Measurements from ENCODE around the gene ADAMTSL1. TPM values are rescaled to one million over a fixed set of nuclear protein-coding genes. Genes with fewer than 3 reads are reported as not detected.

Gene ADAMTSL1
- total and polyA plus RNA-seq, 8 donors = 1.1 to 98.8 (median 8.4) TPM

DNA sequence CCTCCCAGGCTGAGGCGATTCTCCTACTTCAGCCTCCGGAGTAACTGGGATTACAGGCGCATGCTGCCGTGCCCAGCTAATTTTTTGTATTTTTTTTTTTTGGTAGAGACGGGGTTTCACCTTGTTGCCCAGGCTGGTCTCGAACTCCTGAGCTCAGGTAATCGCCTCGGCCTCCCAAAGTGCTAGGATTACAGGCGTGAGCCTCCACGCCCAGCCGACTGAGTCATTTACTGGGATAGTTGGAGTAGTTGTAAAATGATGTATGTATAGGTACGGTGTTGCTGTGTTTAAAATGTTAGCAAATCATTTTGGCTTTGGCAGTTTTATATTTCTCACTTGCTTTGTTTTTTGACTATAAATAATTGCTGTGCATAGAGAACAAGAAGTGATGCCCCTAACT lies 209.4 kb downstream of the ADAMTSL1 start:
- WGBS, 5 donors = 87 to 95% (median 94%) methylated on average over 12 of the region's 12 CpGs
- intact Hi-C loops (cut with DNase I; ENCODE audit: low total_unique reads) = no loop called here
- Histone ChIP-seq H3K27ac (no peak overlapping the region), H3K9me3 (no peaks in the 10 kb centered on the region), H3K4me1 (peaks cover 0 to 23% (median 11%) of the 10 kb centered on the region in 4 donors), H3K36me3 (no peaks in the 10 kb centered on the region), H3K27me3 (no peaks in the 10 kb centered on the region), H3K4me3 (no peak overlapping the region)
- DNase-seq = no peak
- TF ChIP-seq EP300 (IDR thresholded peaks at IDR 0.05) = no peak
- TF ChIP-seq POLR2AphosphoS5 (IDR thresholded peaks at IDR 0.05) = no peak
- no peak for TF ChIP-seq POLR2A (IDR thresholded peaks at IDR 0.05)
- no peak for TF ChIP-seq CTCF (IDR thresholded peaks at IDR 0.05)

DNA sequence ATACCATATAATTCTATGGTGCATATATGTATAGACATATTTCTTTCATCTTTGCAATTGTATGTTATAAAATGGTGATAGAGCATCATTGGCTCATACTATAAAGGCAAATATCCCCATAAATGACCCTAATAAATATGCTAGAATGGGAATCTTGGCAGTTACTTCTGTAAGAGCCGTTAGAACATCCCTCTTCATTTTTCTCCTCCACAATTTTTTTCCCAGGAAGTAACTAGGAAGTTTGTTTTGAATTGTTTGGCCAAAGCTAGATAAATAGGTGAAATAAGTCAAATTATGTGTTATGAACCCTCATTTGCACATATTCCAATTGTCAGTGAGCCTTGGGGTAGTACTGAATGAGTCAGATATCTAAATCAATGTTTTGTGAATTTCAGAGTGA lies 209.9 kb downstream of the ADAMTSL1 start:
- no peak for TF ChIP-seq EP300 (IDR thresholded peaks at IDR 0.05)
- no peak for TF ChIP-seq POLR2A (IDR thresholded peaks at IDR 0.05)
- no peak for TF ChIP-seq POLR2AphosphoS5 (IDR thresholded peaks at IDR 0.05)
- TF ChIP-seq CTCF (IDR thresholded peaks at IDR 0.05) = no peak
- no peak for DNase-seq
- Histone ChIP-seq H3K27ac (peak overlapping the region in 1 of 5 donors; percentile 43), H3K9me3 (no peaks in the 10 kb centered on the region), H3K4me3 (no peak overlapping the region), H3K36me3 (no peaks in the 10 kb centered on the region), H3K27me3 (no peaks in the 10 kb centered on the region), H3K4me1 (peaks cover 0 to 22% (median 10%) of the 10 kb centered on the region in 4 donors)
- WGBS, 5 donors = 46 to 88% (median 58%) methylated on average over 1 of the region's 1 CpG
- intact Hi-C loops (cut with DNase I; ENCODE audit: low total_unique reads) = no loop called here

GRCh38 chr9:18684593-18685317 lies 210.8 kb downstream of the ADAMTSL1 start:
- no peak for TF ChIP-seq POLR2AphosphoS5 (IDR thresholded peaks at IDR 0.05)
- no peak for TF ChIP-seq CTCF (IDR thresholded peaks at IDR 0.05)
- TF ChIP-seq EP300 (IDR thresholded peaks at IDR 0.05) = no peak
- no peak for TF ChIP-seq POLR2A (IDR thresholded peaks at IDR 0.05)
- H3K4me3 ChIP-seq = no peak overlapping the region
- intact Hi-C loops (cut with DNase I; ENCODE audit: low total_unique reads) = no loop called here
- H3K27ac ChIP-seq = peak overlapping the region in 2 of 5 donors; percentile 43 to 46
- no peaks in the 10 kb centered on the region for H3K9me3 ChIP-seq
- H3K36me3 ChIP-seq = no peaks in the 10 kb centered on the region
- WGBS, 5 donors = 69 to 83% (median 72%) methylated on average over 5 of the region's 5 CpGs
- no peaks in the 10 kb centered on the region for H3K27me3 ChIP-seq
- H3K4me1 ChIP-seq = peaks cover 0 to 19% (median 8%) of the 10 kb centered on the region in 4 donors
- no peak for DNase-seq

- TF ChIP-seq POLR2AphosphoS5 (IDR thresholded peaks at IDR 0.05) (no peak), POLR2A (IDR thresholded peaks at IDR 0.05) (no peak), EP300 (IDR thresholded peaks at IDR 0.05) (no peak), CTCF (IDR thresholded peaks at IDR 0.05) (no peak)
- H3K27ac ChIP-seq = no peak overlapping the region
- no peak overlapping the region for H3K4me3 ChIP-seq
- H3K36me3 ChIP-seq = no peaks in the 10 kb centered on the region
- intact Hi-C loops (cut with DNase I; ENCODE audit: low total_unique reads) = no loop called here
- H3K27me3 ChIP-seq = no peaks in the 10 kb centered on the region
- 78 to 82% (median 78%) methylated on average over 5 to 6 of the region's 6 CpGs for WGBS, 5 donors
- H3K9me3 ChIP-seq = no peaks in the 10 kb centered on the region
- DNase-seq = no peak
- peaks cover 0 to 15% (median 6%) of the 10 kb centered on the region in 4 donors for H3K4me1 ChIP-seq
These were observed 214.9 kb downstream of the ADAMTSL1 start for GRCh38 chr9:18688581-18689565.

All from stomach (tissue), 9 donors.